Measurements from ENCODE around the gene CPXM1.

DNA sequence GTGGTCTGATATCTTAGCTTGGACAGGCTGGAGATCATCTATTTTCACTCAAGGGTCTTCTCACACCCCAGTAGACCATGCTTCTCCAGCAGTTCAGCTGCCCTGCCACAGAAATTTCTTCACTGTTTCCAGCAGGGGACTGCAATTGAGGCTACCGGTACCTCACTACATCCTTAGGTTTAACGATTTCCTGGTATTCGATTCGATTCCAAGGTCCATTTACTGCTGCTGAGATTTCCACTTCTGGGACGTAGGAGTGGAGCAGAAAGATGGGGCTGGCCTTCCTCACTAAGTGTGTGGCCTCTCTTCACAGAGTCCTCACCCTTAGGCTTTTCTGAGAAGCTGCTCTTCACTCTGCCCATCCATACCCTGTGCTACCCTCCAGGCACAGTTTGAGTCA, 46.3 kb upstream of the CPXM1 start:
- TF ChIP-seq, protein P1, sequence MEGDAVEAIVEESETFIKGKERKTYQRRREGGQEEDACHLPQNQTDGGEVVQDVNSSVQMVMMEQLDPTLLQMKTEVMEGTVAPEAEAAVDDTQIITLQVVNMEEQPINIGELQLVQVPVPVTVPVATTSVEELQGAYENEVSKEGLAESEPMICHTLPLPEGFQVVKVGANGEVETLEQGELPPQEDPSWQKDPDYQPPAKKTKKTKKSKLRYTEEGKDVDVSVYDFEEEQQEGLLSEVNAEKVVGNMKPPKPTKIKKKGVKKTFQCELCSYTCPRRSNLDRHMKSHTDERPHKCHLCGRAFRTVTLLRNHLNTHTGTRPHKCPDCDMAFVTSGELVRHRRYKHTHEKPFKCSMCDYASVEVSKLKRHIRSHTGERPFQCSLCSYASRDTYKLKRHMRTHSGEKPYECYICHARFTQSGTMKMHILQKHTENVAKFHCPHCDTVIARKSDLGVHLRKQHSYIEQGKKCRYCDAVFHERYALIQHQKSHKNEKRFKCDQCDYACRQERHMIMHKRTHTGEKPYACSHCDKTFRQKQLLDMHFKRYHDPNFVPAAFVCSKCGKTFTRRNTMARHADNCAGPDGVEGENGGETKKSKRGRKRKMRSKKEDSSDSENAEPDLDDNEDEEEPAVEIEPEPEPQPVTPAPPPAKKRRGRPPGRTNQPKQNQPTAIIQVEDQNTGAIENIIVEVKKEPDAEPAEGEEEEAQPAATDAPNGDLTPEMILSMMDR (IDR thresholded peaks at IDR 0.05), result no peak
- TF ChIP-seq POLR2A (IDR thresholded peaks at IDR 0.05), result no peak

All from right lobe of liver (tissue), 4 donors.